HG03039 (cell line): ENCODE measurements around the gene IFRD2.
A peak's percentile ranks its signal among the peaks of the same experiment; 100 is the strongest.
"Not testable (repeated sequence)": the region's sequence is repeated elsewhere in the genome, so short reads cannot be mapped to it uniquely, and the experiment has no call there.

ENCODE experiments used
- ATAC-seq: cut with Tn5 transposase; IDR thresholded peaks from one replicate; pipeline ENCODE4 v1.9.1; 2021; ENCODE audit warnings: mild to moderate bottlenecking, moderate library complexity; ENCODE audit not compliant: unreplicated experiment

Gene IFRD2

DNA sequence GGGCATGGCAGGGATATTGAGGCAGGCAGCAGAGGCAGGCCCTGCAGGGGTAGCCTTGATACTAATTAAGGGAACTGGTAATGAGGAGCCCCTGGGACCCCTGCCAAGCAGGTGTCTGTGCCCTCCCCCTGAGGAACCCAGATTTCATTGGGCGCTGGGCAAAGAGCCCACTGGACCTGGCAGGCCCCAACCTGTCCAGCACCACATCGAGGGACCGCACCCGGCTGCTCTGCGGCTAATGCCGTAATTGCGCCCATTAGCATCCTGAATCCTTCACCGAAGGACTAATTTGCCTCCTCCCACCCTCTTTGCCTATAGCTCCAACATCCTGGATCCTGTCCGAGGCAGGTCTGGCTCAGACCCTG is 37.0 kb downstream of the IFRD2 start:
- ATAC-seq = no peak

DNA sequence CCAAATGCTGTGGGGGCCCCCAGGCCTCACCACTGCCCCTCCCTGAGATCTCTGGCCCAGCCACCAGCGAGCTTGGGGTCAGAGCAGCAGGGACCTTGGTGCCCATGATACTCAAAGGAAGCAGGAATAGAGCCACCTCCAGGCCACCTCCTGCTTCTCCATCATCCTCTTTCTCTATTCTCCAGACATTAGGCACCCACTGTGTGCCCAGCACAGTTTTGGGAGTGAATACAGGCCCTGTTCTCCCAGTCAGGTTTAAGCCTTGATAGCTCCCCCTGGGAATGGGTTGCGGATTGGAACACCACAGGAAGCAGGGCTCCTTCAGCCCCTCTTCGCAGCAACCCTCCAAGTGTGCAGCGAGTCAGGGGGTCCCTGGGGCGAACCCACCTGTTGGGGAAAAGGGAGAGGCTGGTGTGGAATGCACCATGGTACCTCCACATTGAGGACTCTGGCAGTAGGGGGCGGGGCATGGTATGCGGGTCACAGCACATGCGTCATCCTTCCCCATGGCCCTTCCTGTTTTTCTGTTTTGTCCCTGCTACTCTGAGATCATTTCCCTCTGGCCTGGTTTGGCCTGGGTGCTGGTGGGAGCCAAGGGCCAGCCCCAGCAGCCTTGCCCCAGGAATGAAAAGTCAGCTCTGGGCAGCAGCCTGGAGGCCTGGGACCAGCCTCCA is 37.5 kb downstream of the IFRD2 start:
- no peak for ATAC-seq

DNA sequence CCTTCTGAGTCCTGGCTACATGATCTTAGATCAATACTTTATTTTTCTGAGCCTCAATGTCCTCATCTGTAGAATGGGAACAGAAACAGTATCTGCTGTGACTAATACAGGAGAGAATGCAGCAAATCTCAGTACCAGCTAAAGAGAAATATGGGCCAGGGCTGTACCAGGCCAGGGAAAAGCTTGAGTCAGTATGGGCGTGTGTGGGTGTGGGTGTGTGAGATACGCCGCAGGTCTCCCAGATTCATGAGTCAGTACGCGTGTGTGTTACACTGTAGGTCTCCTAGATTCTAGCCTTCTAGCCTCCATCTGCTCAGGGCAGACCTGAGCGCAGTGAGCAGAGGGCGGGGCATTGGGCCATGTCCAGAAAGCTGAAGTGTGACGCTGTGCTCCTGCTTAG is 41.0 kb downstream of the IFRD2 start:
- no peak for ATAC-seq

DNA sequence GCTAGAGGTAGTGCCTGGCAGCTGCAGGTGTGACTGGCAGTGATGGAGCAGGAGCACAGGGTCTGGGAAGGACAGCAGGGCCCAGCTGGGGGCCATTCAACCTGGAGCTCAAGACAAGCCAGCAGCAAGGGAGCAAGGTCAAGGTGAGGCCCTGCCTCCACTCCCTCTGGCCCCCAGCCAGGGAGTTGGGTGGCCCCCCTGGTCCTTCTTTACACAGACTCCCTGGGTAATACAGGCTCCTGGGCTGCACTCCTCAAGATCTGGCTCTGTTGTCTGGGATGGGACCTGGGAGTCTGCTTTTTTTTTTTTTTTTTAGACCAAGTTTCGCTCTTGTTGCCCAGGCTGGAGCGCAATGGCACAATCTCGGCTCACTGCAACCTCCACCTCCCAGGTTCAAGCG is 41.7 kb downstream of the IFRD2 start:
- no peak for ATAC-seq

DNA sequence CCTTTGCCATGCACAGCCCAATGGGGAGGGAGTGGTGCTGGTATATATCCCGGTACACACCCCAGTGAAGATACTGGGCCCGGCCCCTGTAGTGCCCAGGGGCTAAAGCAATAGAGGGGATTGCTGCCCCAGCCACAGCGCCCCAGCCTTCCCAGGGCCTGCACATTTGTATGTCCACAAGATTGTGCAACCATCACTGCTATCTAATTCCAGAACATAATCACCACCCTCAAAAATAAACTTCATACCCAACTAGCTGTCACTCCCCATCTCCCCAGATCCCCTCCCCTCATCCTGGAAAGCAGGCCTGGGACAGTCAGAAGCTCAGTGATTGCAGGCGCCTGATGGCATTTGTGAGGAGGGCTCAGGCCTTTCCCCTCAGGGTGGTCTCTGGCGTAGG is 42.8 kb downstream of the IFRD2 start:
- ATAC-seq = no peak

DNA sequence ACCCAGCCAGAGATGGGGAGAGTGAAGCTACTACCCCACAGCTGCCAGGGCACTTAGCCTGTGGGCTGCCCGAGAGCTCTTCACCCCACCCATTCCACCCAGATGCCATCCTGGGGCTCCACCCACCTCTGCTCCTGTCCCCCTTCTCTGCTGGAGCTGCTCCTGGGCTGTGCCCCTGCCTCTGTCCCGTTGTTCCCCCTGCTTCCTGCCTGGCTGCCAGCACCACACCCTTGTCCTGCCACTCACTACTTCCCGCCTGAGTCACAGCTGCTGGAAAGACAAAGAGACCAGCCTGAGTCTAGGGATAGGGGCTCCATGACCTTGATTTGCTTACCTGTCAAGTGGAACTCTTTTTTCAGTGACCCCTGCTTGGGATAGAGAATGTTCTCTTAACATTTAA is 43.8 kb downstream of the IFRD2 start:
- ATAC-seq = no peak

DNA sequence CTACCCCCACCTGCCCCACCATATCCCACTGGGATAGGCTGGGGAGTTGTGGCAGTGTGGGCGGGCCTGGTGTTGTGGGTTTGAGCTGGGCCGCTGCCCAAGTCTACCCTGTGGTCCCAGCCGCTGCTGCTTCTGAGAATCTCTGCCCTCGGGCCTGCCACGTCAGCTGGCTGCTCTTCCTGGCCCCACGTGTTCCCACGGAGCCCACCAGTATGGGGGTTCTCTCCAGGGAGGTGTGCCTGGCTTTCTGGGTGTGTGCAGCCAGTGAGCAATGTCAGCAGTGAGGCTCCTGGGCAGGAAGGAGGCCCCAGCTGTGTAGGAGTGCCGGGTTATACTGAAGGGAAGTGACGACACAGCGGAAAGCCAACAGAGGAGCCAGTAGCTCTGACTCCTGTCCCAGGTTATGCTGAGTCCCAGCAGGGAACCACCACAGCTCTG is 45.7 kb downstream of the IFRD2 start:
- peak; percentile 28 for ATAC-seq

DNA sequence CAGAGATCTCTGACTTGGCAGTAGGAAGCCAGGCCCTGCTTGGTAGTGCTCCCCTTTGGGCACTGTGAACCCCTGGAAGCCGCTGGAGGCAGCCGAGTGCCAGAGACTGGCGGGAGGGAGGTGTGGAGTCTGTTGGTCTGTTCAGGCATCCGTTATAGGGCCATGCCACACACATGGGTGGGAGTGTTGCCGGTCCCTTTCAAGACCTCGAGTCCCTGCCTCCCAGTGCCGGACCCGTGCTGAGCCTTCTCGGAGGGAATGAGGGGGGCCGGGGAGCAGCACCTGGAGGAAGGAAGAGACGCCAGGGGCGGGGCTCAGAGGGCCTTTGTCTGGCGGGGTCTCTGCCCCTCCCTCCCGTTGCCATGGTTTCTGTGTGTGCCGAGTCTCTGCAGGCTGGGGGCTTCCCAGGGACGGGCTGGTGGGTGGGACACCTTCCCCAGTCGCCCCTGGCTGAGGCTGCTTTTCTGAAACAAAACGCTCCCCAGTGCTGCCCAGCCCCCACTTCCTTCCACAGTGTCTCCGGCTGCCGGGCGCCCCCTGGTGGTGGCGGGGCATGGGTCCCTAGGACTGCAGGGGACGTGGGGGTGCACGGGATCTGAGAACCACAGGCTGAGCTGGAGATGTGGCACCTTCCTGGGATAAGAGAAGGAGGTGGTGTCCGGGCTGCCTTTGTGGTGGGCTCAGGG is 46.3 kb downstream of the IFRD2 start:
- peak; percentile 40 for ATAC-seq

DNA sequence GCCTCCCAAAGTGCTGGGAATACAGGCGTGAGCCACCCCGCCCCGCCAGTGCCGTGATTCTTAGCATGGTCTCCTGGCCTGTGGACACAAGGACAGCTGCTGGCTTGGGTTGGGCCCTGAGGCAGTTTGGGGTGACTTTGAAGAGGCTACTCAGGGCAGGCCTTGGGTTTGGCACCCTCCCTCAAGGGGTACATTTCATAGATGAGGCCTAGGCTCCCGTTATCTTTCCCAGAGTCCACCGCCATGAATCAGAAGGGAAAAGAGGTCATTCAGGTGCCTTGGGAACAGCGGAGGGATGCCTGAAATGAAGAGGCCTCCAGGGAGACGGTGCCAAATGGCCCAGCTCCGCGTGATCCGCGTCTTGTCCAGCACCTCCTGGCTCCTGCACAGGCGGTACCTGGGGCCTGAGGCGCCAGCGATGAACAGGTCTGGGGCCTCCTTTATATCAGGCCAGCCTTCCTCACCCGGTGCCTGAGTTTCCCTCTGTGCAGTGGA is 46.9 kb downstream of the IFRD2 start:
- ATAC-seq = no peak

DNA sequence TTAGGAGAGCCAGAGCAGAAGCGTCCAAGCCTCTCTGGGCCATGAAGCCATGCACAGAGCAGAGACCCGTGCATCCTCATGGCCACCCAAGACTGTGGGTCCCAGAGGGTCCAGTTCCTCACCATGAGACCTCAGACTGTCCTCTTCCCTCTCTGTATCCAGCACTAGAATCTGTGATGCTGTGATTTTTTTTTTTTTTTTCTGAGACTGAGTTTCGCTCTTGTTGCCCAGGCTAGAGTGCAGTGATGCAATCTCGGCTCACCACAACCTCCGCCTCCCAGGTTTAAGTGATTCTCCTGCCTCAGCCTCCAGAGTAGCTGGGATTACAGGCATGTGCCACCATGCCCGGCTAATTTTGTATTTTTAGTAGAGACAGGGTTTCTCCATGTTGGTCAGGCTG is 47.4 kb downstream of the IFRD2 start:
- not testable (repeated sequence) for ATAC-seq

DNA sequence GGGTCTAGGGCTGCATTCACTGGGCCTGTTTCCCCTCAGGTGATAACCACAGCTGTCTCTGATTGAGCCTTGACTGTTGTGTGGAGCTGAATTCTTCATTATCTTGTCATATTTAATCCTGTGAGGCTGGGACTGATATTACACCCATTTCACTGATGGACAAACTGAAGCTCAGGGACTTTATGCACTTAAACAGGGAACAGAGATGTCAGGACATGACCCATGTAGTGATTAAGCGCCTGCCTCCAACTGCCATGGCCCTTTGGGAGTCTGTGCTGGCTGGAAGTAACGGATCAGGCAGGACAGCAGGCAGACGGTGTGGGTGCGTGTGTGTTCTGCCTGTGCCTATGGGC is 48.7 kb downstream of the IFRD2 start:
- ATAC-seq = no peak

DNA sequence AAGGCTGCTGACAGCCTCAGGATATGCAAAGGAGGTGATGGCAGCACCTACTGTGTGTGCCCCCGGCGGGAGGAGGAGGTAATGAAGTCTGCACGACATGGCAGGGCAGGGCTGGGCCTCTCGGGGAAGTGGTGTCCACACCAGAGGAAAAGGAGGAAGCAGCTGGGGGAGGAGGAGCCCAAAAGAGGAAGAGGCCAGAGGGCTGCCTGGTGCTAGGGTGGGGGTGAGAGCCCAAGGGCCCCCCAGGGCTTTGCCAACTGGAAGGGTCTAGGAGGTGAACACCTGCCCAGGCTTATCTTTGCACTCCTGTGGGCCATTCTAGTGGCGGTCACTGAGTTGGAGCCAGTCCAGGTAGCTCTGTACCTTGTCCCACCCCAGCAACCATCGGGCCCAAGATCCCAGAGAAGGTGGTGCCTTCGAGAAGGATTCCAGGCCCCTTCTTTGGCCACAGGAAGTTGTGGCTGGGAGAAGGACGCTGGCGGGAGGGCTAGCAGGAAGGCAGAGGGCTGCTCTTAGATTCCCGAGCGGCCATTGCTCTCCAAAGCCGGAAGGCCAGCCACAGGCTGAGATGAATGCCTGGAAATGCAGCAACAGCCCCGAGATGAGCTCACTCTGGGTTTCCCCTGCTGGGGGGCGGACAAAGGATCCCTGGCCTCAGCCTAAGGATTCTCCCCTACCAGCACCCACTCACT is 49.2 kb downstream of the IFRD2 start:
- ATAC-seq = no peak

DNA sequence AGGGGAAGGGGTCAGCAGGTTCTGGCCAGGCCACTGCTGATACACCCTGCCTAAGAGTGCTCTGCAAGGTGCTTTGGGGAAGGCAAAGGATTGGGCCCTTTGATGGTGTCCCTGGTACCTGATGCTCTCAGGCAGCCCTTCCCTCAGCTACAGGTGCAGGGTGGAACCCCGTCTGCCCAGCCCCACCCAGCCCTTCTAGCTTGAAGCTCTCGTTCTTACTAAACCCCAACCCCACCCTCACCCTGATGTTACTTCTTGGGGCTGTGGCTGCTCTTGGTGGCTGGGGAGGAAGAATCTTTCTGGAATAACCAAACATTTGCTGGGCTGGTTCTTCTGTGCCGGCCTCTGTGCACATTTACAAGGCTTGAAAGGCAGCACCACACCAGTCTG is 49.9 kb downstream of the IFRD2 start:
- ATAC-seq = no peak

DNA sequence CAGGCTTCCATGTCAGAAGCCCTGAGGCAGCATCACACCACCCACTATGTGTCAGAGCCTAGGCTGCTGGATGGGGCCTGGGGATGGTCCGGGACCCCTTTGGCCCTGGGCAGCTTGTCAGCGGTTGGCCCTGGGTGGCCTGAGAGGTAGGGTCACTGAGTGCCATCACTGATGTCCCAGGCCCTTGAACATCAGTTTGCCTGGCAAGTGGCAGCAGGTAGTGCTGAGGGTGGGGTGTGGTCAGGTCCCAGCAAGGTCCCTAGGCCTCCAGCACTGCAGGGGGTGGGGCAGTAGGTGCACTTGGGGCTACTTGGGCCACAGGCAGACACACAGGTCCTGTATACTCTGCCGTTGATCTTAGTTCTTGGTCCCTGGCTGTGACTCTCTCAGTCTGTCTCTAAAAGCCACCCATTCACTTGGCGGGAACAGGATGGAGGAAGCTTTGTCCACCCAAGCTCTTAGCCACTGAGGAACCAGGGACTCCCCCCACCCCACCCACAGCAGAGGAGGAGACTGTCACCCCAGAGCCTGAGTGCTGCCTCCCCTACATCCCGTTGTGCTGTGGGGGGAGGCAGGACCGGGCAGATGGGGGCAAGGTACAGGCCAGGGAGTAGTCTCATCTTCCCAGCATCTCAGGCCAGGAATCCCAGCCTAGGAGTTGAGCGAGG is 50.4 kb downstream of the IFRD2 start:
- ATAC-seq = no peak

DNA sequence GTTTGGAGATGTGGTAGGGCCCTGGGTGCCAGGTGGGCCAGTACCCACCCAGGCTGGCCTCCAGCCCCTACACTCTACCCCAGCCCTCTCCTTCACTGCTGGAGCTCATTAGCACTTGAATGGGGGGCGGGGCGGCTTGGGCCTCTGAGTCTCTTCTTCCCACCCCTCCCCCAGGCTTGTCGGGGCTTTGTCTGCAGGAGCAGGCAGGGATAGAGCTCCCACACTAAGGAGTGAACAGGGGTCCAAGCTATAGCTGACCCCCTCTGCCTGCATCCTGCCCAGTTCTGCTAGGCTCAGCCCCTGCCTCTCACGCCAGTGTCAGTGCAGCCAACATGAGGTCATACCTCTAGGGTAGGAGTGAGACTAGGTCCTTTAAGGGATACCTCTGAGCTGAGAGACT is 51.1 kb downstream of the IFRD2 start:
- ATAC-seq = no peak

DNA sequence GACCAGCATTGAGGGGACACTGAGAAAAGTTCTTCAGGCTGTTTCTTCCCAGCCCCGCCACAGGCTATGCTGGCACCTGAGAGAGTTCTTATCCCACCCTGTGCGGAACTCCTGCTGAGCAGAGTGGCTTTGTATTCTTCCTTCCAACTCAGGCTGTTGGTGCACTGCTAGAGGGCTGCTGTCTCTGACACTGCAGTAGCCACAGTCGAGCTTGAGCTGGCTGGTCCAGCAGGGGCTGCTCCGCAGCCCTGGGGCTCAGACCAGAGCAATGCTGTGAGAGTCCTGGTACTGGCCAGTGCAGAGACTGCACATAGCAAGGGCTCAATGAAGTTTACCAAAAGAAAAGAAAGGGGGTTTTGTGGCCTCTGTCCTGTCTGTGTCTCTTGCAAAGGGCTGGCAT is 52.6 kb downstream of the IFRD2 start:
- no peak for ATAC-seq

DNA sequence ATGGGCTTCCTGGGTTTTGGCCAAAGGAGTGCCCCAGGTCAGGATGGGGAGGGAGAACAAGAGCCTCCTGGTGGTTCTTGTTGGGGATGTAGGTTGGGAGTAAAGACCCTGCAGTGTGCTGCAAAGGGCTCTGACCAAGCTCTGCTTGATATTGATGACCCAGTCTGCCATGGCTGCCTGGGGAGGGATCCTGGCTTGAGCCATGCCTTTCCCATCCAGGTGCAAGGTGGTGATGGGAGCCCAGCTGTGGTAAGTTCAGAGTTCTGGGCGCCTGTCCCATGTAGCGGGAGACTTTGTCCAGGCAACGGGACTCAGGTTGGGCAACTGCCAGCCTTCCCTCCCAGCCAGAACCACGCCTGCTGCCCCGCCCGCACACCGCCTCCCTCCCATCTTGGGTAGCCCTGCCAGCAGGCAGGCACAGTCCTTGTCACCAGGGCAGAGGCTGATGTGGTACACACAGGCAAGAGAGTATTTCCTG is 53.6 kb downstream of the IFRD2 start:
- no peak for ATAC-seq

DNA sequence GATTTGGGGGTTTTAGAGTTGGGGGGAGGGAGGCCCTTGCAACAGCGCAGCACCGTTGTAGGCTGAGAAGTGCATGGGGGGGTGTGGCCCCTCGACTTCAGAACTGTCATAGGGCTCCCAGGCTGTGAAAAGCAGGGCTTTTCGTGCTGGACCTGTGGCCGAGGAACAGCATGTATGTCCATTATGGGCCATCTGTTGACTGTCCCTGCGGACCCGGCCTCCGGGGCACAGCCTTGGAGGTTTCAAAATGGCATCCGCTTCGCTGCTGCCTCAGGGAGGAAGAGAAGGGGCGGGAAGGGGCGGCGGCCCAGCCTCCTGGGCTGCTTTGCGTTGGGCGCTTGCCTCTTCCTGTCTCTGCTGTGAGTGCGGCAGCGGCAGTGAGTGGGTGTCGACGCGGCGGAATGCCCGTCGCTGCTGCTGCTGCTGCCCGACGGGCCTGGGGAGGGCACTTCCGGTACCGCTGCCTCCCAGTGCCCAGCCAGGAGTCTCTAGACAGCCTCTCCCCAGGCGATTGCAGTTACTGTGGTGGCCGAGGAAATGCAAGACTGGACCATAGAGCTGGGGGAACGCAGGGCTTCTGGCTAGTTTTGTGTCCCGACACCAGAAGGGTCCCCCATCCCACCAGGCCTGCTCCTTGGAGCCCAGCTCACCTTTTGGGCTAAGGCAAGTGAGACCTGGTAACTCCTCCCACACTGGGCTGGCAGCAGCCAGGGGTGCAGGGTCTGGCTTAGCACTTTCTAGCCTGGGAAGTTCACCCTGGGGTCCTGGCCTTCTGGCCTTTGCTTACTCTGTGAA is 54.3 kb downstream of the IFRD2 start:
- ATAC-seq = no peak
